Fibroblast of lung (primary cell): ENCODE data around the gene SNCG. TPM values are rescaled to one million over a fixed set of nuclear protein-coding genes. Genes with fewer than 3 reads are reported as not detected.

Experiments used
- DNase-seq, 2 donors: peaks; one replicate each; pipeline versions ENCODE4 v3.0.0 to v3.0.0-alpha.2; 2010; ENCODE audit warnings: low read depth in 2 of 2
- H2AFZ ChIP-seq: 2 replicates; pipeline ENCODE4 v1.5.1; 2012; ENCODE audit warnings: low read length, control low read depth, inconsistent platforms
- H3K27ac ChIP-seq: 2 replicates; pipeline ENCODE4 v1.5.1; 2011; ENCODE audit warnings: low read length, control low read depth; ENCODE audit not compliant: insufficient read depth
- H3K27me3 ChIP-seq: 2 replicates; pipeline ENCODE4 v1.5.1; 2011; ENCODE audit warnings: mild to moderate bottlenecking, low read length; ENCODE audit not compliant: control insufficient read depth, insufficient read depth
- H3K36me3 ChIP-seq: 2 replicates; pipeline ENCODE4 v1.5.1; 2011; ENCODE audit warnings: low read length; ENCODE audit not compliant: control insufficient read depth, insufficient read depth
- H3K4me1 ChIP-seq: 2 replicates; pipeline ENCODE4 v1.5.1; 2011; ENCODE audit warnings: low read length; ENCODE audit not compliant: control insufficient read depth, insufficient read depth; ENCODE audit errors: extremely low read depth
- H3K4me2 ChIP-seq: 2 replicates; pipeline ENCODE4 v1.5.1; 2011; ENCODE audit warnings: low read length, control low read depth; ENCODE audit not compliant: insufficient read depth; ENCODE audit errors: extremely low read depth
- H3K4me3 ChIP-seq, 4 experiments: fragments of 200-600 bp in 1 of 4; sonication (generic) in 1 of 4; replicated peaks in 1 of 4; 2 replicates each; pipeline ENCODE4 v1.5.1; 2011 to 2016; ENCODE audit warnings: low read length in 4 of 4, low read depth in 3 of 4, mild to moderate bottlenecking in 3 of 4, control low read depth in 2 of 4, inconsistent platforms in 1 of 4, mixed read lengths in 1 of 4; ENCODE audit not compliant: insufficient read depth in 1 of 4; ENCODE audit errors: control extremely low read depth in 1 of 4
- H3K79me2 ChIP-seq: 2 replicates; pipeline ENCODE4 v1.5.1; 2012; ENCODE audit warnings: mild to moderate bottlenecking, low read length, inconsistent platforms; ENCODE audit not compliant: control insufficient read depth, insufficient read depth
- H3K9ac ChIP-seq: 2 replicates; pipeline ENCODE4 v1.5.1; 2011; ENCODE audit warnings: mild to moderate bottlenecking, low read length, control low read depth; ENCODE audit not compliant: insufficient read depth
- H3K9me3 ChIP-seq: 2 replicates; pipeline ENCODE4 v1.5.1; 2012; ENCODE audit warnings: low read depth, low read length; ENCODE audit not compliant: control insufficient read depth, insufficient read depth
- H4K20me1 ChIP-seq: 2 replicates; pipeline ENCODE4 v1.5.1; 2011; ENCODE audit warnings: low read length; ENCODE audit not compliant: control insufficient read depth, insufficient read depth; ENCODE audit errors: extremely low read depth
- EZH2 ChIP-seq: IDR thresholded peaks from 2 replicates; pipeline ENCODE4 v1.5.1; 2012; ENCODE audit warnings: low read length, control low read depth, mild to moderate bottlenecking; ENCODE audit errors: missing control alignments
- polyA plus RNA-seq, 2 donors: library from polyadenylated mRNA; depleted of rRNA in 1 of 2; stranded (reverse) in 1 of 2; unstranded in 1 of 2; fragments of >200 nt; gene quantifications; 2 replicates each; pipeline ENCODE4 v1.2.1, GENCODE V29; 2011 to 2012; ENCODE audit warnings: missing spikeins in 1 of 2
- total RNA-seq: library from RNA; depleted of rRNA; stranded (reverse); fragments of >200 nt; gene quantifications from 2 replicates; pipeline ENCODE4 v1.2.1, GENCODE V29; 2014
- TF ChIP-seq, protein P1 (sequence below), 2 donors: IDR thresholded peaks in 1 of 2; conservative IDR thresholded peaks in 1 of 2; 1 replicate in 1 of 2; 2 replicates in 1 of 2; pipeline ENCODE4 v1.5.1; 2011 to 2012; ENCODE audit warnings: low read length in 2 of 2, control low read depth in 1 of 2, inconsistent platforms in 1 of 2, low read depth in 1 of 2, mild to moderate bottlenecking in 1 of 2

The SNCG gene
- total and polyA plus RNA-seq, 2 donors (not counting 1 experiment from before 2014, with no cell fraction given), result 21.3 to 34.4 TPM

DNA sequence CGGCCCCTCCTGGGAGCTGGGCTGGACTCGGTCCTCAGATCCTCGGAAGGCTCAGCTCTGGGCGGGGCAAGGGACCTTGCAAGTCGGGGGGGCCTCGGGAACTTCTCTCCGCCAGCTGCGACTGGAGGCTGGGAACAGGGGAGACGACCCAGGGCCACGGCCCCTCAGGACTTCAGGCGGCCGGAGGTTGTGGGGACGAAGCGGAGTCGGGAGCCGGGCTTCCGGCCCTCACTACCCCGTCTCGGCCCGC is 12.5 kb downstream of the SNCG start:
- H4K20me1 ChIP-seq, result no peaks in the 10 kb centered on the region
- peaks cover 35% of the 10 kb centered on the region for H3K4me1 ChIP-seq
- no peak for DNase-seq

DNA sequence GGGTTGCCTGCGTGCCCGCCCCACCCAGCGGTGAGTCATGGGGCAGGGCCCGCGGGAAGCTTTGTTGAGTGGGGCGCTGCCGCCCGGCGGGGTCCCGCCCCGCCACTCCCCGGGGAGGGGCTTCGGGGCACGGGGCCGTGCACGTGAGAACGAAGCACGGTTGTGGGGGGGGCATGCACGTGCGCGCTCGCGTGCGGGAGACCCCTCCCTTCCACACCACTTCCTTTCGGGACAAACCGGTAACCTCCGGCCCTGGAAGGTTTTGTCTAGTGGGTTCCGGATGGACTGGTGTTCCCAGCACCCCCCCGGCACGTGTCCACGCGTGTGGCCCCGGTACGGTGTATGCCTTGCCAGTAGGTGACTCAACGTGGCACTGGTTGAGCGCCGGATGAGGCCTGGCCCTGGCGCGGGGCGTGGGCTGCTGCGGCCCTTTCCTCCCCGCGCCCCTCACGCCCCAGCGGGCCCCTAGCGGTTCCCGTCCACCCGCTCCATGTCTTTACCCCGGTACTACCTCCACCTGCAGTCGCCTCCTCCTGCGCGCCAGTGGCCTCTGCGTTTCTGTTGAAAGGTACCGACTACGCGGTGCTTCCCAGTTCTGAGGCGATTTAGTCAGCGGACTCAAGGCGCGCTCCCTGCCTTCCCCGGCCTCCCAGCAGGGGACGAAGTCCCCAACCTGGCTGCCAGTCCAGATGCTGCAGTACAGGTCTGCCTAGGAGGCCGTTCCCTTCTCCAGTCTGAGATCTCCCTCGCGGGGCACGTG is 13.0 kb downstream of the SNCG start:
- no peak overlapping the region for H2AFZ ChIP-seq
- H4K20me1 ChIP-seq, result no peaks in the 10 kb centered on the region
- no peaks in the 10 kb centered on the region for H3K36me3 ChIP-seq
- H3K9ac ChIP-seq, result peak overlapping the region; percentile 97
- H3K27ac ChIP-seq, result peak overlapping the region; percentile 99
- TF ChIP-seq, protein P1, sequence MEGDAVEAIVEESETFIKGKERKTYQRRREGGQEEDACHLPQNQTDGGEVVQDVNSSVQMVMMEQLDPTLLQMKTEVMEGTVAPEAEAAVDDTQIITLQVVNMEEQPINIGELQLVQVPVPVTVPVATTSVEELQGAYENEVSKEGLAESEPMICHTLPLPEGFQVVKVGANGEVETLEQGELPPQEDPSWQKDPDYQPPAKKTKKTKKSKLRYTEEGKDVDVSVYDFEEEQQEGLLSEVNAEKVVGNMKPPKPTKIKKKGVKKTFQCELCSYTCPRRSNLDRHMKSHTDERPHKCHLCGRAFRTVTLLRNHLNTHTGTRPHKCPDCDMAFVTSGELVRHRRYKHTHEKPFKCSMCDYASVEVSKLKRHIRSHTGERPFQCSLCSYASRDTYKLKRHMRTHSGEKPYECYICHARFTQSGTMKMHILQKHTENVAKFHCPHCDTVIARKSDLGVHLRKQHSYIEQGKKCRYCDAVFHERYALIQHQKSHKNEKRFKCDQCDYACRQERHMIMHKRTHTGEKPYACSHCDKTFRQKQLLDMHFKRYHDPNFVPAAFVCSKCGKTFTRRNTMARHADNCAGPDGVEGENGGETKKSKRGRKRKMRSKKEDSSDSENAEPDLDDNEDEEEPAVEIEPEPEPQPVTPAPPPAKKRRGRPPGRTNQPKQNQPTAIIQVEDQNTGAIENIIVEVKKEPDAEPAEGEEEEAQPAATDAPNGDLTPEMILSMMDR (conservative IDR thresholded peaks at IDR 0.05 in 1 of 2, IDR thresholded peaks at IDR 0.05 in 1 of 2; ENCODE audit: low read depth in 1 of 2, low read length in 2 of 2), result no peak
- no peak for TF ChIP-seq EZH2
- H3K4me3 ChIP-seq, result peak overlapping the region; percentile 19 to 74 (median 66)
- H3K79me2 ChIP-seq, result peaks cover 15% of the 10 kb centered on the region
- no peaks in the 10 kb centered on the region for H3K27me3 ChIP-seq
- peaks cover 34% of the 10 kb centered on the region for H3K4me1 ChIP-seq
- DNase-seq, result peak; percentile 85 to 89
- H3K4me2 ChIP-seq, result peak overlapping the region; percentile 68
- H3K9me3 ChIP-seq, result no peaks in the 10 kb centered on the region

More for the DNA sequence above, 12.5 kb downstream of the SNCG start:
- Histone ChIP-seq H3K79me2 (peaks cover 15% of the 10 kb centered on the region), H2AFZ (no peak overlapping the region), H3K36me3 (no peaks in the 10 kb centered on the region), H3K4me3 (peak overlapping the region; percentile 58 to 74 (median 68)), H3K4me2 (peak overlapping the region; percentile 68), H3K9ac (peak overlapping the region; percentile 97), H3K27ac (peak overlapping the region; percentile 99), H3K9me3 (no peaks in the 10 kb centered on the region), H3K27me3 (no peaks in the 10 kb centered on the region)
- TF ChIP-seq, protein P1 (conservative IDR thresholded peaks at IDR 0.05 in 1 of 2, IDR thresholded peaks at IDR 0.05 in 1 of 2; ENCODE audit: low read depth in 1 of 2, low read length in 2 of 2), result no peak
- no peak for TF ChIP-seq EZH2

DNA sequence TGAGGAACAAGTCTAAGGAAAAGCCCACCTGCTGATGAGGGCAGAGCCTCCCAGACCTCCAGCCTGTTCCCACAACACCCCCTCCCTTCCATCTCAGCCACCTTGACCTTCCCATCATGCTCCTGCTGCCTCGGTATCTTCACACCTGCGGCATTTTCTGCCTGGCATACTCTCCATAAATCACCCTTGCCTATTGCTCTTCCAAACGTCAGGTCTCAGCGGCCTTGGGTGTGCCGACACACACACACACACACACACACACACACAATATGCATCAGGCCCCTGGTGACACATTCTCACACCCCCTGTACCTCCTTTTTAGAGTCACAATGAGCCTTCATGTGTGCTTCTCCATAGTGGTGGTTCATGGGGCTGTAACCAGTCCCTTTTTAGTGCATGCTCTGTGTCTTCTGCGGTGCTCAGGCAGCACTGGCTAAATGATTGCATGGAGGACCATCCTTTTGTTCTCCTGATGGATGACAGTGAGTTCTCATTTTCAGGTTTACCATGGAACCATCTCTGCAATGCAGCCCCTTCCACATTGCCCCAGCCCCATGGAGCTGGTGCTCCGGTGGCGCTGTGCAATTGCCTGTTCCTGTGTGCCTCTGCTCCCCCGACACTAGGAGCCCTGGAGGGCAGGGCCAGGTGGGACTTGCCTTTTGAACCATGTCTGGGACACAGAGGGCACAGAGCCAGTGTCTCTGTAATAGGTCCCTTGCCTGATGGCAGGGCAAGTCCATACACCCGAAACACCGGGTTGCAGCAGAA is 14.4 kb downstream of the SNCG start:
- Histone ChIP-seq H3K9me3 (no peaks in the 10 kb centered on the region), H3K9ac (no peak overlapping the region), H3K4me3 (no peak overlapping the region), H3K4me1 (peaks cover 21% of the 10 kb centered on the region), H3K79me2 (peaks cover 11% of the 10 kb centered on the region), H4K20me1 (no peaks in the 10 kb centered on the region), H3K4me2 (no peak overlapping the region), H3K36me3 (no peaks in the 10 kb centered on the region), H3K27ac (no peak overlapping the region), H3K27me3 (no peaks in the 10 kb centered on the region), H2AFZ (no peak overlapping the region)
- no peak for DNase-seq
- TF ChIP-seq, protein P1 (conservative IDR thresholded peaks at IDR 0.05 in 1 of 2, IDR thresholded peaks at IDR 0.05 in 1 of 2; ENCODE audit: low read depth in 1 of 2, low read length in 2 of 2), result no peak
- no peak for TF ChIP-seq EZH2
